Measurements from ENCODE around the gene PGM2L1. TPM values are rescaled to one million over a fixed set of nuclear protein-coding genes. Genes with fewer than 3 reads are reported as not detected.
"Not testable (repeated sequence)": the region's sequence is repeated elsewhere in the genome, so short reads cannot be mapped to it uniquely, and the experiment has no call there.

PGM2L1 gene
- total RNA-seq, 1 experiment from 2014 or later, result 9.5 TPM

- no peak for DNase-seq (ENCODE audit: low spot score)
- in situ Hi-C loops (cut with HindIII; ENCODE audit: low sequenced_read_pairs), result no loop called here
These were observed 11.4 kb upstream of the PGM2L1 start for GRCh38 chr11:74409633-74410032.

- no peak for DNase-seq (ENCODE audit: low spot score)
- in situ Hi-C loops (cut with HindIII; ENCODE audit: low sequenced_read_pairs), result no loop called here
These were observed 5.5 kb upstream of the PGM2L1 start for GRCh38 chr11:74403607-74404321.

GRCh38 chr11:74400606-74401005 is 2.4 kb upstream of the PGM2L1 start:
- in situ Hi-C loops (cut with HindIII; ENCODE audit: low sequenced_read_pairs), result no loop called here
- no peak for DNase-seq (ENCODE audit: low spot score)

DNA sequence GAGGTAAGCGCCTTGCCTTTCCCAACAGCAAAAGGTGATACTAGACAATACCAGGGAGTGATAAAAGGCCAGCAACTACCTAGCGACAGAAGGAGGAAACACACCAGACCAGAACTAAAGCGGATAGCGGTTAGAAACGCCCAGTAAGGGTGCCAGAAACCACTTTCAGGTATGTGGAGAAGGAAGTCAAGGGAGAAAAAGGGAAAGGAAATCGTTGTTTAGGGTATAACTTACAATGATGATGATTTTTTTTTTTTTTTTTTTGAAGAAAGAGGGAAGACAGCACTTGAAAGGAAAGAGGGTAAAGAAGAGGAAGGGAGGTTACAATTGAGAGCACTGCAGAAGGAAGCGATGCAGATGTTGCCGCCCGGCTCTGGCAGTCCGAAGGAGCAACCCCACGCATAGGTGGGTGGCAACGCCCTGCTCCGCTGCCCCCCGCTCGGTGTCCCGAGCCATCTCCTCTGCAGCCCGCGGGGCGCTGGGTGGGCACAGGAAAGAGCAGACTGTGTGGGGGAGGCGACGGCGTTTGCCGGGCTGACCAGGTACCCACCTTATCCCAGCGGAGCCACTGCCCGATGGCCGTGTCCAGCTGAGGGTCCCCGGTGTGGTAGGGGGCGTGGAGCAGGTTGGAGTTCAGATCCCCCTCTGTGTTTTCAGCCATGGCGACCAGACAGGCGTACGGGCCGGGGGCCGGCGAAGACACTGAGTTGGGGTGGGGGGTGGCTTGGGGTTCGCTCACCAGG is 561 bp downstream of the PGM2L1 start:
- in situ Hi-C loops (cut with HindIII; ENCODE audit: low sequenced_read_pairs), result no loop called here

DNA sequence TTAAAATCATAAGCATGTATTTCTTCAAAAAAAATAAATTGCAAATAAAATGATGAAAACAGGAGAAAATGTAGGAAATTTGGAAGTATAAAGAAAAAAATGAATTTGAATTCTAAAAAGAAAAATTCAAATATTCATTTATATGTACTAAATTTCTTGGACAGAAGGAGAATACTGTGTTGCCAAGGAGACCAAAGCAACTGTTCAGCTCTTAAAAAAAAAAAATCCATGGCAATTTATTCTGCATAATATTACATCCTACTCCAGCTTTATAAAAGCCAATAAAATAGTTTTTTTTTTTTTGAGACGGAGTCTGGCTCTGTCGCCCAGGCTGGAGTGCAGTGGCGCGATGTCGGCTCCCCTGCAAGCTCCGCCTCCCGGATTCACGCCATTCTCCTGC is 6.0 kb downstream of the PGM2L1 start:
- in situ Hi-C loops (cut with HindIII; ENCODE audit: low sequenced_read_pairs), result no loop called here
- DNase-seq (ENCODE audit: low spot score), result no peak

More for the DNA sequence above, 561 bp downstream of the PGM2L1 start:
- peak; percentile 74 for DNase-seq (ENCODE audit: low spot score)

- DNase-seq (ENCODE audit: low spot score), result no peak
- in situ Hi-C loops (cut with HindIII; ENCODE audit: low sequenced_read_pairs), result no loop called here
These were observed 7.0 kb downstream of the PGM2L1 start for GRCh38 chr11:74391193-74391592.

- in situ Hi-C loops (cut with HindIII; ENCODE audit: low sequenced_read_pairs), result no loop called here
- no peak for DNase-seq (ENCODE audit: low spot score)
These were observed 7.5 kb downstream of the PGM2L1 start for GRCh38 chr11:74390697-74391096.

DNA sequence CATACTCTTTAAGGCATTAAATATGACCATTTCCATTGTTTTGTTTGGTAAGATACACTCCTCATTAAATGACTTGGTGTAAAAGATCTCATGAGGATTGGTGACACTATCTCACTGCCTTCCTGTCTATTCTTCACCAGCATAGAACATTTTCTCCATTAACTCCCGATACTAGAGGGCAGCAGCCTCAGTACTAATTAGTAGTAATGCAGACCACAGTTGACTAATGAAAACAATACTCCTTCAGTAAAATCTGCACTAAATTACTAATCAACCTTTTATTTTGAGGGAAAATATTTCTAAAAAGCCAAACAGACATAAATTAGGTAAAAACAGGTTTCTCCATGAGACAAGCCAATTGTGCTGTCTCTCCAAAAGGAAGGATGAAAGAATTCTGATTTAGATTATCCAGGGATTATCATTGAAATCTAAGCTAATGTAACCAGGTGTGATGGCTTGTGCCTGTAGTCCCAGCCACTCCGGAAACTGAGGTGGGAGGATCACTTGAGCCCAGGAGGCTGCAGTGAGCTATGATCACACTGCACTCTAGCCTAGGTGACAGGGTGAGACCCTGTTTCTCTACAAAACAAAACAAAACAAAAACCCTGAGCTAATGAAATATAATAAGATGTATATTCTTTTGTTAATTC is 9.4 kb downstream of the PGM2L1 start:
- peak; percentile 74 for DNase-seq (ENCODE audit: low spot score)
- in situ Hi-C loops (cut with HindIII; ENCODE audit: low sequenced_read_pairs), result no loop called here

DNA sequence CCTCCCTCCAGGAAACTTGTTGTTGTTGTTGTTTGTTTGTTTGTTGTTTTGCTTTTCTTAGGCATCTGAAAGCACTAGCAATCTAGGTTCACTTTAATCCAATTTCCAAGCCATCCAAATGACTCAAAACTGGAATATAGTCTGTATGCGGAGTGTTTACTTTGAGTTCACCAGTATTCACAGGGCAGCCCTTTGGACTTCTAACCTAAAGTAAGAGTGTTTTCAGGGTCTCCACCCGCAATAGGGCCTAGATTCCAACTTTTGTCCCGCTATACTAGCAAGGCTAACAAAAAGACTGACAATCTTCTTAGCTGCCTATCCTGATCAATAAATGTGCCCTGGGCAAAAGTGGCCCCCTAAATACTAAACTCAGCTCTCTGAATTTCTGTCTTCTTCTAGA is 13.6 kb downstream of the PGM2L1 start:
- no peak for DNase-seq (ENCODE audit: low spot score)
- in situ Hi-C loops (cut with HindIII; ENCODE audit: low sequenced_read_pairs), result no loop called here

GRCh38 chr11:74380746-74381439 is 17.3 kb downstream of the PGM2L1 start:
- no peak for DNase-seq (ENCODE audit: low spot score)
- in situ Hi-C loops (cut with HindIII; ENCODE audit: low sequenced_read_pairs), result no loop called here

DNA sequence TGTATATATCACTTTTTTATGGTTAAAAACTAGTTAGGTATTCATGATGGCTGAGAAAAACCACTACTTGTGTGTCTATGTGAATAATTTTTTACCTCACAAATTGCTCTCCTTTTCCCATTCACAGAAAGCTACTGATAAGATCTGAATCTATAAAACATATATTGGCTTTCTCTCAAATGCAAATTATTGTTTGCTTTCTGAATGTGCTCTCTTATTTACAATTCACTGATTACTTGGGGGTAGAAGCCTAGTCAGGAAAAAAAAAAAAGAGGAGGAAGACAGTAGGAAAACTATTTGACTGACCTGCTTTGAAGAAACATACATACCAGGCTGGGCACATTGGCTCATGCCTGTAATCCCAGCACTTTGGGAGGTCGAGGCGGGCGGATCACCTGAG is 20.5 kb downstream of the PGM2L1 start:
- in situ Hi-C loops (cut with HindIII; ENCODE audit: low sequenced_read_pairs), result no loop called here

GRCh38 chr11:74373382-74373781 is 24.9 kb downstream of the PGM2L1 start:
- DNase-seq (ENCODE audit: low spot score), result no peak
- in situ Hi-C loops (cut with HindIII; ENCODE audit: low sequenced_read_pairs), result no loop called here

More for the DNA sequence above, 20.5 kb downstream of the PGM2L1 start:
- no peak for DNase-seq (ENCODE audit: low spot score)

DNA sequence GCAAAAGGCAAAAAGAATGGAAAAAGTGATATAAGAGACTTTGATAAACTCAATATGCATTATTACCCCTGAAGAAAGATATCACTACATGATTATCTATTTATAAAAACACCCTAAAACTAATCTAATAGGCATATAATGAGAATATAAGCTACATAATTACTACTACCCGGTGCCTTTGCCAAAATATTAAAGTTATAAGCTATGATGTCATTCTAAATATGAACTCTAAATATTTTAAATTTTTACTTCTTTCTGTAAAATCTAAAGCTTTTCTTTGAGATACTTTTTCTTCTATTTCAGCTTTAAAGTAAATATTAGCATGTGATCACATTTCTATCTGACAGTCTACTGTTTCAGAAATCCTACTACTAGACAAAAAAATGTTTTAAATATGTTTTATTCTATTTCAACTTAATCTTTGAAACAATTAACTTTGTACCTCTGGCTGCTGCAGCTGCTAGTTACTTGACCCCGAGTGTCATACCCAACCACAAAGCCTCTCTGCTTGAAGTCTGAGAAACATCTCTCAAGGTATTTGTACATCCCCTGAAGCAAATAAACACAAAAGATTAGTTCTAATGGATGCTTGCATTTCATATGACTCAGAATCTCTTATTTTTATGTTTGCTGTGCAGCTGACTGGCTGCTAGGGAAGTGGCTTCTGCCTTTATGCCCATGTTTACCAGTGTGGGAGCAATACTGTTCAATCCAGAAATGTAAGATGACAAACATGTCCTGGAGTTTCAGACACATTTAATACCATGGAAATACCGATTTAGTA is 26.8 kb downstream of the PGM2L1 start:
- no peak for DNase-seq (ENCODE audit: low spot score)
- in situ Hi-C loops (cut with HindIII; ENCODE audit: low sequenced_read_pairs), result no loop called here

DNA sequence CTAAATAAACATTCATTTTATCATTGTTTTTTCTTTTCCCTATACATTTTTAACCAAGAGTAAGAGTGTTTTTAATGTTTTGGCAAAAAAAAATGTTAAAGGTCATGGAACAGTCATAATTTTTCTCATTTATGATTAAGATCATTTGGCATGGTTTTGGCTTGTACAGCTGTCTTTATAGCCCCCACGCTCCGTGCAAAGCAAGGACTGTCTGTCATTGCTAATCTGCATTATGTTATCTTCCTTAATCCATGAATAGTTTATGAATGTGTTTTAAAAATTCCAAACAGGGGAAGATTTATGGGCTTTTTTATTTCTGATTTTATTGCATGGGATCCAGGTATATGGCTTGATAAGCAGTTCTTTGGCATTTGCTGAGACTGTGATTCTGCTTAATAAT is 28.1 kb downstream of the PGM2L1 start:
- no peak for DNase-seq (ENCODE audit: low spot score)
- in situ Hi-C loops (cut with HindIII; ENCODE audit: low sequenced_read_pairs), result no loop called here

DNA sequence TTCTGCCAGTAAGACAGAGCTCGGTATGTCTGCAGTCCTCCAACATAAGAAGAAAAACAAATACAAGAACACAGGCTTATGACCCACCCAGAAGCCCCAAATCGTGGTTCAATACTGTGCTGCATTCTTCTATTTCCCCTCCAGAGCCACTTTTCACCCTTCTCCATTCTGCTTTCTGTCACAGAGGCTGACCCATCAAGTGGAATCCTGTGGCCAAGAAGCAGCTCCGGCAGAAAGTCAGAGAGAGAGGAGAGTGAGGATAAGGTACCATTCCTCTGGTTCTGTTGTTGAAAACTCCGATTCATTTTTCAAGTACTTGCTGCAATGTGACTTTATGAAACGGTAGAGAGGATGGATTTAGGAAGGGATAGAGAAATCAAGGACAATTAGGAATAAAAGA is 30.4 kb downstream of the PGM2L1 start:
- DNase-seq (ENCODE audit: low spot score), result no peak
- in situ Hi-C loops (cut with HindIII; ENCODE audit: low sequenced_read_pairs), result no loop called here

DNA sequence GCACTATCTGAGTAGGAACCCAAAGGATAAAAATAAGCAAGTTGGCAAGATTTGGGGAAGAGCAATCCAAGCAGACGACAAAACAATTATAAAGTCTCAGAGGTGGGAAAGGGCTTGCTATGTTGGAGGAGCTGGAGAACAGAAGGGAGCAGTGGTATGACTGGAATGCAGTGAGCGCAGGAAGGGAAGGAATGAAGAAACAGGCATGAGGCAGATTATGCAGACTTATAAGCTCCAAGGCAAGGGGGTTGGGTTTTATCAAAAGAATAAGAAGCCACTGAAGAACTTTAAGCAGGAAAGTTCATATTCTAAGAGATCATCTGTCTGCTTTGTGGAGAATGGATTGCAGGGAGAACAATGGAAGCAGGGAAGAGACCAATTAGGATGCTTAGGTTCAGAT is 31.7 kb downstream of the PGM2L1 start:
- in situ Hi-C loops (cut with HindIII; ENCODE audit: low sequenced_read_pairs), result no loop called here
- no peak for DNase-seq (ENCODE audit: low spot score)

GRCh38 chr11:74365805-74366204 is 32.4 kb downstream of the PGM2L1 start:
- in situ Hi-C loops (cut with HindIII; ENCODE audit: low sequenced_read_pairs); DNase-seq (ENCODE audit: low spot score): not testable (repeated sequence)

- in situ Hi-C loops (cut with HindIII; ENCODE audit: low sequenced_read_pairs), result no loop called here
- no peak for DNase-seq (ENCODE audit: low spot score)
These were observed 40.8 kb downstream of the PGM2L1 start for GRCh38 chr11:74357449-74357848.

- no peak for DNase-seq (ENCODE audit: low spot score)
- in situ Hi-C loops (cut with HindIII; ENCODE audit: low sequenced_read_pairs), result no loop called here
These were observed 42.6 kb downstream of the PGM2L1 start for GRCh38 chr11:74355626-74356025.
